Measurements from ENCODE around the gene CDX1.

The CDX1 gene

DNA sequence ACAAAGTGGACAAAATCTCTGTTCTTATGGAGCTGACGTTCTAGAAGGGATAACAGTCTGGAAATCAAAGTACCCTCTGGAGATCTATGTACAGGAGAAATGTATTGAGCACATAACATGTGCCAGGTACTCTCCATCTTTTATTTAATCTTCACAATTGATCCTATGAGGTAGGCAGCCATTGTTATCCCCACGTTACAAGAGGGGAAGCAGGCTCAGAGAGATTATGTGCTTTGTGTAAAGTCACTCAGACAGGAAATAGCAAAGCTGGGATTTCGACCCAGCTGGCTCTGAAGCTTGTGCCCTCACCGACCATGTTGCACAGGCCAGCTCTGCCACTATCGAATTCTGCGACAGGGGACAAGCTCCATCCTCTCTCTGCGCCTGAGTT is 32.4 kb upstream of the CDX1 start:
- Histone ChIP-seq H3K4me1 (ENCODE audit: control insufficient read depth, insufficient read depth, low read length) (peaks cover 21% of the 10 kb centered on the region), H3K27ac (ENCODE audit: low read depth, low read length) (no peak overlapping the region), H3K9ac (ENCODE audit: low read length) (no peak overlapping the region), H3K27me3 (ENCODE audit: control insufficient read depth, insufficient read depth, low read length) (no peaks in the 10 kb centered on the region), H3K36me3 (ENCODE audit: control insufficient read depth, insufficient read depth, low read length) (peaks cover 4% of the 10 kb centered on the region), H3K4me3 (ENCODE audit: low read length) (no peak overlapping the region)

DNA sequence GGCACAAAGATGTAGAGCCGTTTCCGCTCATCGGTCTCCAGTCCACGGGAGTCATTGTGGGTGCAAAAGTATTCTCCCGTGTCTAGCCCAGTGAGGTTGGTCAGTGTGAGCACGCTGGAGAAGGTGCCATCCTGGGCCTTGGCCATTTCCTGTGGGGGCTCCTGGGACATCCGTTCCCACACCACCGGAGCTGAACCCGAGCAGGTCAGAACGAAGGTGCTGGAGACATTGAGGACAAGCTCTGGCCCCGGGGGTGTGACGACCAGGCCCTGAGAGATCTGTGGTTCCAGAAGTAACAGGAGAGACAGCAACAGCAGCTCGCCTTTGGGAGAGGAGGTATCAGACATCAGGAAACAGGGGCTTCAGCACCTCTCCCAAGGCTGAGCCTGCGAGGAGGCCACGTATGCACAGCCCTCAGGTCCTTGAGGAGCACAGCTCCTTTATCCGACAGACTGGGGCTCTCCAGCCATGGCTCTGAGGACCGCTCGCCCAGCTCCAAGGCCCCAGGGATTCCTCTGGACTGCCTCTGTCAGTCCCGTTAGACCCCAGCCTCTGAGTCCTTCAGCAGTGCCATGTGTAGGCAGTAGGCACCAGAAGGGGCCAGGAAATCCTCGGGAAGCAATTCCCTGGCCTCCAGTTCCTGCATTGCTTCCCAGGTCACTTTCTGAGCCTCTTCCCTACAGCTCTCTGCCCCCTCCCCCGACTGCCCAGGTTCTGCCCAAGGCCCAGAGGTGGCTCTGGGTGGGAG is 30.8 kb upstream of the CDX1 start:
- H3K4me3 ChIP-seq (ENCODE audit: low read length) = no peak overlapping the region
- peaks cover 32% of the 10 kb centered on the region for H3K4me1 ChIP-seq (ENCODE audit: control insufficient read depth, insufficient read depth, low read length)
- H3K27ac ChIP-seq (ENCODE audit: low read depth, low read length) = no peak overlapping the region
- H3K27me3 ChIP-seq (ENCODE audit: control insufficient read depth, insufficient read depth, low read length) = no peaks in the 10 kb centered on the region
- H3K9ac ChIP-seq (ENCODE audit: low read length) = no peak overlapping the region
- no peaks in the 10 kb centered on the region for H3K36me3 ChIP-seq (ENCODE audit: control insufficient read depth, insufficient read depth, low read length)

- no peaks in the 10 kb centered on the region for H3K36me3 ChIP-seq (ENCODE audit: control insufficient read depth, insufficient read depth, low read length)
- H3K9ac ChIP-seq (ENCODE audit: low read length) = no peak overlapping the region
- H3K27me3 ChIP-seq (ENCODE audit: control insufficient read depth, insufficient read depth, low read length) = no peaks in the 10 kb centered on the region
- no peak overlapping the region for H3K27ac ChIP-seq (ENCODE audit: low read depth, low read length)
- H3K4me1 ChIP-seq (ENCODE audit: control insufficient read depth, insufficient read depth, low read length) = peaks cover 39% of the 10 kb centered on the region
- H3K4me3 ChIP-seq (ENCODE audit: low read length) = no peak overlapping the region
These were observed 30.0 kb upstream of the CDX1 start for GRCh38 chr5:150136305-150137167.

DNA sequence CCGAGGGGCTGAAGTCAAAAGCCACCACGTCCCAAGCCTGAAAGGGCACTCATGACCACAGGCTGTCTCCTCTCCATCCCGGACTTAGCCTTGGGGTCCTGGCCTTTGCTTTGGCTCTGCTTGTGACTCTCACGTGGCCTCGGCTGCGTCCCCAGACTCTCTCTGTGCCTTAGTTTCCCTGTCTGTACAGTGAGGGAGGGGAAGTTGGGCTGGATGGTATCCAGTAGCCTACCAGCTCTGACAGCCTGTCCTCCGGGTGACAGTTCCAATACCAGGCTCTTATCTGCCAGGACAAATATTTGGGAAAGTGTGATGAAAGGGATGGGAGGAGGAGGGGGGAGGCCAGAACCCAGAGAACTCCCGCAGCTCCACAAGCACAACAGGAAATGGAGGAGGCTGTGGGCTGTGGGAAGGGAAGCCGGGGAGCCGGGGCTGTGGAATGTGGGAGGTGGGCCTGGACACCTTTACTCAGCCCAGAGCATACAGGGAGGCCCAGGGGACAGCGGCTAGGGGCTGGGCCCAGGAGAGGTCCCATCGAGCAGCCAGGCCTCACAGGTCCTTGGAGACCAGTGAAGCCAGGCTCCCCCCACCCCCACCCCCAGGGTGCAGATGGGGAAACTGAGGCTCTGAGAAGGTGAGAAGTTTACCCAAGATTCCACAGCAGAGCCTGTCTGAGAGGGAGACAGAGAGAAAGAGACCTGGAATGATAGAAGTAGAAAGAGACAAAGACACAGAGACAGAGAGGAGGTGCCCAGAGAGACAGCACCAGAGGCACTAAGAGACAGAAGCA is 29.2 kb upstream of the CDX1 start:
- no peaks in the 10 kb centered on the region for H3K27me3 ChIP-seq (ENCODE audit: control insufficient read depth, insufficient read depth, low read length)
- no peak overlapping the region for H3K27ac ChIP-seq (ENCODE audit: low read depth, low read length)
- no peak overlapping the region for H3K9ac ChIP-seq (ENCODE audit: low read length)
- peaks cover 47% of the 10 kb centered on the region for H3K4me1 ChIP-seq (ENCODE audit: control insufficient read depth, insufficient read depth, low read length)
- H3K36me3 ChIP-seq (ENCODE audit: control insufficient read depth, insufficient read depth, low read length) = no peaks in the 10 kb centered on the region
- no peak overlapping the region for H3K4me3 ChIP-seq (ENCODE audit: low read length)

DNA sequence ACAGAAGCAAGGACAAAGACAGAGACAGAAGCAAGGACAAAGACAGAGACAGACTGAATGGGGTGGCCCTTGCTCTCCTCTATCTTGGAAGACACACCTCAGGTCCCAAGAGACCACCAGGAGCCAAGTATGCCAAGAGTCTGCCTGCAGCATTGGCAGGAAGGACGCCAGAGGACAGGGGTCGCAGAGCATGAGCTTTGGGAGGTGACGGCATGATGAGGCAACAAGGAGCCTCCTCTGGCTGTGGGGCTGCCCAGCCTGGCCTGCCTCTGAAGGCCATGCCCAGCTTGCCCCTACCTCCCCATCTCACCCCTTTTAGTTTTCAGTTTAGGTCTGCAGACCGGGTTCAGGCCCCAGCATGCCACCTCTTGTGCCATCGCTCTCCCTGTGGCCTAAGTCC is 28.6 kb upstream of the CDX1 start:
- Histone ChIP-seq H3K4me3 (ENCODE audit: low read length) (peak overlapping the region; percentile 30), H3K27me3 (ENCODE audit: control insufficient read depth, insufficient read depth, low read length) (no peaks in the 10 kb centered on the region), H3K27ac (ENCODE audit: low read depth, low read length) (no peak overlapping the region), H3K9ac (ENCODE audit: low read length) (no peak overlapping the region), H3K36me3 (ENCODE audit: control insufficient read depth, insufficient read depth, low read length) (no peaks in the 10 kb centered on the region), H3K4me1 (ENCODE audit: control insufficient read depth, insufficient read depth, low read length) (peaks cover 50% of the 10 kb centered on the region)

DNA sequence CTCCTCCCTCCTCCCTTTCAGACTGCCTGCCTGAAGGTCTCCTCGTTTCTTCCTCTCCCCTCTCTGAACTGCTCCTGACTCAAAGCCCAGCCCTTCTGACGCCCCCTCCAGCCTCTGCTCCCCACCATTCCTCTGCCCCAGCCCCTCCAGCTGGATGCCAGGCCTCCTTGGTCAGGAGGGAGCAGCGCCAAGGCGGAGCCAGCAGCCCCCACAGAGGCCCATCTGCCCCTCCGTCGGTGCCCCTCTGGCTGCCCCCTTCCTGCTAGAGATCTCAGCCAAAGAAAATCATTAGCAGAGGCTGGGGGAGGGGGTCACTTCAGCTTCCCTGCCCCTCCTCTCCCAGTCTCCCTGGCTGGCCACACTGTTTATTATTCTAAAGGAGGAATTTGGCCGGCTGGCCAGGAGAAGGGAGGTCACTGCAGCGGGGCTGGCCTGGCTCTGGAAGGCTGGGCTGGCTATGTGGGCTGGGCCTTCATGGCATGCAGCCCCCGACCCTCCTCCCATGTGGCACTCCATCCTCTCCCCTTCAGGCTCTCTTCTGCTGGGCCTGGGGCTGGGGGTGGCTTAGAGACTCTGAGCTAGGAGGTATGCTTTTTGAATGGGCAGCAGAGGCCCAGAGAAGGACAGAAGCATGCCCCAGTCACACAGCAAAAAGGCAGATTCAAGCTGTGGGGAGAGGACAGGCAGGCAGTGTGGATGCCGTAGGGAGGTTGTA is 27.9 kb upstream of the CDX1 start:
- Histone ChIP-seq H3K36me3 (ENCODE audit: control insufficient read depth, insufficient read depth, low read length) (no peaks in the 10 kb centered on the region), H3K9ac (ENCODE audit: low read length) (no peak overlapping the region), H3K27ac (ENCODE audit: low read depth, low read length) (peak overlapping the region; percentile 72), H3K4me1 (ENCODE audit: control insufficient read depth, insufficient read depth, low read length) (peaks cover 57% of the 10 kb centered on the region), H3K27me3 (ENCODE audit: control insufficient read depth, insufficient read depth, low read length) (no peaks in the 10 kb centered on the region), H3K4me3 (ENCODE audit: low read length) (peak overlapping the region; percentile 30)

DNA sequence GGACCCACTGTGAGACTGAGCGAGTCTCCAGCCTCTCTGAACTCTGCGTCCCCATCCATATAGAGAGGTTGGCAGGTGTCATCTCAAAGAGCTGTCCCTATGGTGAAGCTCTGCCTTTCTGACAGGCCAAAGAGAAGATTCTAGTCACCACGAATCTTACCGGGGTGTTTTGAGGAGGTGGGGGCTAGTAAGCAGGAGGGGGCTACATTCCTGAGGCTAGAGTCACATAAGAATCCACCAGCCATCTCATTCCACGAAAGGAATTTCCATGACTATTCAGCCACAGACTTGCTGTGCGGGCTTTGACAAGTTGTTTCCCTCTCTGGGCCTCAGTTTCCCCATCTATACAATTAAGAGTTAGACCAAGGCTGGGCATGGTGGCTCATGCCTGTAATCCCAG is 27.2 kb upstream of the CDX1 start:
- Histone ChIP-seq H3K9ac (ENCODE audit: low read length) (no peak overlapping the region), H3K36me3 (ENCODE audit: control insufficient read depth, insufficient read depth, low read length) (no peaks in the 10 kb centered on the region), H3K4me3 (ENCODE audit: low read length) (peak overlapping the region; percentile 2), H3K27ac (ENCODE audit: low read depth, low read length) (peak overlapping the region; percentile 72), H3K27me3 (ENCODE audit: control insufficient read depth, insufficient read depth, low read length) (no peaks in the 10 kb centered on the region), H3K4me1 (ENCODE audit: control insufficient read depth, insufficient read depth, low read length) (peaks cover 63% of the 10 kb centered on the region)

- no peaks in the 10 kb centered on the region for H3K36me3 ChIP-seq (ENCODE audit: control insufficient read depth, insufficient read depth, low read length)
- peak overlapping the region; percentile 47 for H3K27ac ChIP-seq (ENCODE audit: low read depth, low read length)
- H3K4me1 ChIP-seq (ENCODE audit: control insufficient read depth, insufficient read depth, low read length) = peaks cover 64% of the 10 kb centered on the region
- no peak overlapping the region for H3K4me3 ChIP-seq (ENCODE audit: low read length)
- H3K27me3 ChIP-seq (ENCODE audit: control insufficient read depth, insufficient read depth, low read length) = no peaks in the 10 kb centered on the region
- no peak overlapping the region for H3K9ac ChIP-seq (ENCODE audit: low read length)
These were observed 25.7 kb upstream of the CDX1 start for GRCh38 chr5:150140830-150141229.

GRCh38 chr5:150141544-150142184 is 24.9 kb upstream of the CDX1 start:
- Histone ChIP-seq H3K4me1 (ENCODE audit: control insufficient read depth, insufficient read depth, low read length) (peaks cover 64% of the 10 kb centered on the region), H3K4me3 (ENCODE audit: low read length) (no peak overlapping the region), H3K9ac (ENCODE audit: low read length) (no peak overlapping the region), H3K27me3 (ENCODE audit: control insufficient read depth, insufficient read depth, low read length) (no peaks in the 10 kb centered on the region), H3K36me3 (ENCODE audit: control insufficient read depth, insufficient read depth, low read length) (no peaks in the 10 kb centered on the region), H3K27ac (ENCODE audit: low read depth, low read length) (peak overlapping the region; percentile 68)

DNA sequence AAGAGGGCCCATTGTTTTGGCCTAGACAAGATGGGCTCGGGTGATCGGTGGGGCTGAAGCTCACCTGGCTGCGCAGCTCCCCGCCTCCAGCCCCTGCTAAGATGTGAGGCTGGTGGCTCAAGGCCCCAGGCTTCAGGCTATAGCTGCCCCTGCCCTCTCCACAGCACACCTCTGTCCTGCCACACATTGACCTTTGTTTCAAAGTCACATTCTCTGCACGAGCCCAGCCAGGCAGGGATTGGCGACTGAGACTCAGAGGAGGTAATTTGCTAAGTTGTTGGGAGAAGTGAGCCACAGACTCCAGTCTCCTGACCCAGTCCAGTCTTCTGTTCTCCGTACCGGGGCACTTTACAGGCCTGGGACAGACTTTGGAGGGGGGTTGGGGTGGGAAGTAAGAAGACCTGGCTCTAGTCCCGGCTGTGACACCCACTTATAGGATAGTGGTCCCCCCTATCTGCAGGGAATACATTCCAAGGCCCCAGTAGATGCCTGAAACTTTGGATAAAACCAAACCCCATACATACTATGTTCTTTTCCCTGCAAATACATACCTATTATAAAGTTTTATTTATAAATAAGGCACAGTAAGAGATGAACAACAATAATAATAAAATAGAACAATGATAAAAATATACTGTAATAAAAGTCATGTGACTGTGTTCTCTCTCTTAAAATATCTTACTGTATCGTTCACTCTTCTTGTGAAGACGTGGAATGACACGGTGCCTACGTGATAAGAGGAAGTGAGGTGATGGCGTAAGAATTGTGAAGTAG is 24.2 kb upstream of the CDX1 start:
- H3K27ac ChIP-seq (ENCODE audit: low read depth, low read length) = peak overlapping the region; percentile 80
- H3K27me3 ChIP-seq (ENCODE audit: control insufficient read depth, insufficient read depth, low read length) = no peaks in the 10 kb centered on the region
- H3K36me3 ChIP-seq (ENCODE audit: control insufficient read depth, insufficient read depth, low read length) = no peaks in the 10 kb centered on the region
- H3K4me3 ChIP-seq (ENCODE audit: low read length) = no peak overlapping the region
- peaks cover 64% of the 10 kb centered on the region for H3K4me1 ChIP-seq (ENCODE audit: control insufficient read depth, insufficient read depth, low read length)
- no peak overlapping the region for H3K9ac ChIP-seq (ENCODE audit: low read length)

GRCh38 chr5:150142959-150143349 is 23.6 kb upstream of the CDX1 start:
- Histone ChIP-seq H3K4me3 (ENCODE audit: low read length) (peak overlapping the region; percentile 27), H3K9ac (ENCODE audit: low read length) (no peak overlapping the region), H3K4me1 (ENCODE audit: control insufficient read depth, insufficient read depth, low read length) (peaks cover 58% of the 10 kb centered on the region)

More at GRCh38 chr5:150142959-150143349, 23.6 kb upstream of the CDX1 start:
- Histone ChIP-seq H3K36me3 (ENCODE audit: control insufficient read depth, insufficient read depth, low read length) (no peaks in the 10 kb centered on the region), H3K27me3 (ENCODE audit: control insufficient read depth, insufficient read depth, low read length) (no peaks in the 10 kb centered on the region), H3K27ac (ENCODE audit: low read depth, low read length) (peak overlapping the region; percentile 80)
